Activated CD4-positive, alpha-beta T cell treated with anti-CD3 and anti-CD28 coated beads, Interleukin-2, amount 10 ng/mL, durations not matched to agents 24 days and 14 days (primary cell): ENCODE results near the gene MLX. TPM values are rescaled to one million over a fixed set of nuclear protein-coding genes. Genes with fewer than 3 reads are reported as not detected.
"Not testable (repeated sequence)": the region's sequence is repeated elsewhere in the genome, so short reads cannot be mapped to it uniquely, and the experiment has no call there.

Experiments
- DNase-seq: peaks from one replicate; pipeline ENCODE4 v3.0.0; 2022
- H3K27ac Mint-ChIP-seq: one replicate; pipeline ENCODE4 v1.8.0; 2022; ENCODE audit warnings: mild to moderate bottlenecking, mixed read lengths
- H3K27me3 Mint-ChIP-seq: one replicate; pipeline ENCODE4 v1.8.0; 2022; ENCODE audit warnings: mixed read lengths
- H3K36me3 Mint-ChIP-seq: one replicate; pipeline ENCODE4 v1.8.0; 2022; ENCODE audit warnings: low read depth, mild to moderate bottlenecking, mixed read lengths
- H3K4me1 Mint-ChIP-seq: one replicate; pipeline ENCODE4 v1.8.0; 2021; ENCODE audit warnings: mixed read lengths
- H3K4me3 Mint-ChIP-seq: one replicate; pipeline ENCODE4 v1.8.0; 2022; ENCODE audit warnings: mild to moderate bottlenecking, moderate library complexity, mixed read lengths
- H3K9me3 Mint-ChIP-seq: one replicate; pipeline ENCODE4 v1.8.0; 2021; ENCODE audit warnings: mixed read lengths
- intact Hi-C: fragments of 100-400 bp; cut with micrococcal nuclease; formaldehyde crosslinking; loops from one replicate; pipeline ENCODE4 v1.15.1; 2023
- total RNA-seq: library from RNA; stranded (reverse); gene quantifications from 2 replicates; pipeline ENCODE4 v1.2.3, GENCODE V29; 2022

MLX gene
- total RNA-seq, 1 donor from 2014 or later: 67.8 TPM

GRCh38 chr17:42586514-42587230 lies 19.8 kb downstream of the MLX start:
- H3K36me3 Mint-ChIP-seq: peaks cover 68% of the 10 kb centered on the region
- H3K27me3 Mint-ChIP-seq: no peaks in the 10 kb centered on the region
- H3K9me3 Mint-ChIP-seq: no peaks in the 10 kb centered on the region
- H3K4me3 Mint-ChIP-seq: no peak overlapping the region
- no peak for DNase-seq
- intact Hi-C loops: no loop called here
- peaks cover 3% of the 10 kb centered on the region for H3K4me1 Mint-ChIP-seq
- H3K27ac Mint-ChIP-seq: peak overlapping the region; percentile 53

- intact Hi-C loops: no loop called here
- Mint-ChIP-seq H3K36me3 (peaks cover 44% of the 10 kb centered on the region), H3K27me3 (no peaks in the 10 kb centered on the region), H3K4me3 (no peak overlapping the region), H3K27ac (no peak overlapping the region), H3K9me3 (no peaks in the 10 kb centered on the region), H3K4me1 (peaks cover 6% of the 10 kb centered on the region)
- no peak for DNase-seq
These were observed 24.0 kb downstream of the MLX start for GRCh38 chr17:42590886-42591285.

GRCh38 chr17:42591411-42591810 lies 24.5 kb downstream of the MLX start:
- DNase-seq: no peak
- Mint-ChIP-seq H3K27ac (no peak overlapping the region), H3K36me3 (peaks cover 41% of the 10 kb centered on the region), H3K4me3 (no peak overlapping the region), H3K9me3 (no peaks in the 10 kb centered on the region), H3K4me1 (peaks cover 6% of the 10 kb centered on the region), H3K27me3 (no peaks in the 10 kb centered on the region)
- intact Hi-C loops: no loop called here

- no peaks in the 10 kb centered on the region for H3K9me3 Mint-ChIP-seq
- peaks cover 7% of the 10 kb centered on the region for H3K4me1 Mint-ChIP-seq
- DNase-seq: no peak
- intact Hi-C loops: no loop called here
- peaks cover 19% of the 10 kb centered on the region for H3K36me3 Mint-ChIP-seq
- H3K27me3 Mint-ChIP-seq: no peaks in the 10 kb centered on the region
- no peak overlapping the region for H3K27ac Mint-ChIP-seq
- H3K4me3 Mint-ChIP-seq: no peak overlapping the region
These were observed 29.5 kb downstream of the MLX start for GRCh38 chr17:42596386-42596785.

- Mint-ChIP-seq H3K4me3 (no peak overlapping the region), H3K27ac (no peak overlapping the region), H3K4me1 (peaks cover 3% of the 10 kb centered on the region), H3K9me3 (no peaks in the 10 kb centered on the region), H3K27me3 (no peaks in the 10 kb centered on the region), H3K36me3 (peaks cover 15% of the 10 kb centered on the region)
- intact Hi-C loops: no loop called here
- DNase-seq: no peak
These were observed 32.0 kb downstream of the MLX start for GRCh38 chr17:42598905-42599304.

GRCh38 chr17:42603318-42603717 lies 36.4 kb downstream of the MLX start:
- intact Hi-C loops: loop anchor here (10.0 kb wide), 1 partner anchor 161 kb away; the partner anchor contains the start of gene RAMP2
- H3K4me3 Mint-ChIP-seq: no peak overlapping the region
- H3K4me1 Mint-ChIP-seq: peaks cover 24% of the 10 kb centered on the region
- H3K27ac Mint-ChIP-seq: no peak overlapping the region
- no peak for DNase-seq
- H3K27me3 Mint-ChIP-seq: no peaks in the 10 kb centered on the region
- H3K36me3 Mint-ChIP-seq: peaks cover 19% of the 10 kb centered on the region
- no peaks in the 10 kb centered on the region for H3K9me3 Mint-ChIP-seq

- Mint-ChIP-seq H3K9me3 (no peaks in the 10 kb centered on the region), H3K4me1 (peaks cover 30% of the 10 kb centered on the region), H3K27me3 (no peaks in the 10 kb centered on the region), H3K36me3 (peaks cover 27% of the 10 kb centered on the region), H3K4me3 (peak overlapping the region; percentile 99), H3K27ac (no peak overlapping the region)
- intact Hi-C loops: loop anchor here (2.0 to 10.0 kb wide), 2 partner anchors 45 to 157 kb away; partner anchors contain the start of genes COASY and RAMP2
- DNase-seq: no peak
These were observed 40.9 kb downstream of the MLX start for GRCh38 chr17:42607769-42608168.

GRCh38 chr17:42608305-42609181 lies 41.6 kb downstream of the MLX start:
- Mint-ChIP-seq H3K27me3 (no peaks in the 10 kb centered on the region), H3K9me3 (no peaks in the 10 kb centered on the region), H3K4me1 (peaks cover 30% of the 10 kb centered on the region), H3K4me3 (peak overlapping the region; percentile 99), H3K27ac (peak overlapping the region; percentile 94), H3K36me3 (peaks cover 29% of the 10 kb centered on the region)
- peak; percentile 76 for DNase-seq
- intact Hi-C loops: loop anchor here (1.0 to 10.0 kb wide), 5 partner anchors 31 to 216 kb away; partner anchors contain the start of genes BECN1, COASY, PSMC3IP and RAMP2

GRCh38 chr17:42609182-42609813 lies 42.4 kb downstream of the MLX start, which contains the start of the genes RETREG3 and TUBG1:
Gene RETREG3 (minus strand): TSS chr17:42609374. CDS start chr17:42609324, 50 bp downstream.
Gene TUBG1 (plus strand): TSS chr17:42609683. CDS start chr17:42609738, 55 bp downstream.
- peak; percentile 100 for DNase-seq
- Mint-ChIP-seq H3K4me3 (peak within 1 kb of the TSS; percentile 99), H3K27ac (peak within 1 kb of the TSS; percentile 94), H3K27me3 (no peaks in the 10 kb centered on the region), H3K36me3 (peaks cover 32% of the 10 kb centered on the region), H3K4me1 (peaks cover 30% of the 10 kb centered on the region), H3K9me3 (no peaks in the 10 kb centered on the region)
- intact Hi-C loops: loop anchor here (1.0 to 10.0 kb wide), 5 partner anchors 32 to 215 kb away; partner anchors contain the start of genes BECN1, COASY, PSMC3IP and RAMP2

- peak; percentile 61 for DNase-seq
- H3K4me1 Mint-ChIP-seq: peaks cover 28% of the 10 kb centered on the region
- not testable (repeated sequence) for H3K27me3 Mint-ChIP-seq, H3K9me3 Mint-ChIP-seq
- intact Hi-C loops: loop anchor here (1.0 to 10.0 kb wide), 5 partner anchors 33 to 214 kb away; partner anchors contain the start of genes BECN1, COASY, PSMC3IP and RAMP2
- H3K27ac Mint-ChIP-seq: peak overlapping the region; percentile 94
- H3K4me3 Mint-ChIP-seq: peak overlapping the region; percentile 99
- H3K36me3 Mint-ChIP-seq: peaks cover 35% of the 10 kb centered on the region
These were observed 43.2 kb downstream of the MLX start for GRCh38 chr17:42609814-42610801.

GRCh38 chr17:42612013-42612412 lies 45.1 kb downstream of the MLX start:
- intact Hi-C loops: no loop called here
- Mint-ChIP-seq H3K27me3 (no peaks in the 10 kb centered on the region), H3K4me1 (peaks cover 16% of the 10 kb centered on the region), H3K4me3 (peak overlapping the region; percentile 20), H3K27ac (no peak overlapping the region), H3K9me3 (no peaks in the 10 kb centered on the region), H3K36me3 (peaks cover 37% of the 10 kb centered on the region)
- no peak for DNase-seq

GRCh38 chr17:42613699-42614295 lies 46.9 kb downstream of the MLX start:
- intact Hi-C loops: no loop called here
- H3K27me3 Mint-ChIP-seq: no peaks in the 10 kb centered on the region
- H3K9me3 Mint-ChIP-seq: no peaks in the 10 kb centered on the region
- peaks cover 37% of the 10 kb centered on the region for H3K36me3 Mint-ChIP-seq
- H3K27ac Mint-ChIP-seq: no peak overlapping the region
- DNase-seq: no peak
- peaks cover 13% of the 10 kb centered on the region for H3K4me1 Mint-ChIP-seq
- H3K4me3 Mint-ChIP-seq: no peak overlapping the region
